ENCODE results near the gene FAM222A. TPM values are rescaled to one million over a fixed set of nuclear protein-coding genes. Genes with fewer than 3 reads are reported as not detected.

Gene FAM222A
- total RNA-seq, 1 donor from 2014 or later: 7.9 TPM

- Mint-ChIP-seq H3K4me3 (no peak overlapping the region), H3K27me3 (peaks cover 36% of the 10 kb centered on the region), H3K36me3 (no peaks in the 10 kb centered on the region), H3K27ac (no peak overlapping the region), H3K4me1 (ENCODE audit: unreplicated experiment) (peaks cover 32% of the 10 kb centered on the region), H3K9me3 (no peaks in the 10 kb centered on the region)
- no peak for DNase-seq (ENCODE audit: extremely low spot score, unreplicated experiment)
- no peak for TF ChIP-seq CTCF (conservative IDR thresholded peaks at IDR 0.05)
Measured at GRCh38 chr12:109721276-109721675, 7.7 kb downstream of the FAM222A start.

- DNase-seq (ENCODE audit: extremely low spot score, unreplicated experiment): no peak
- Mint-ChIP-seq H3K4me1 (ENCODE audit: unreplicated experiment) (peaks cover 29% of the 10 kb centered on the region), H3K27me3 (peaks cover 27% of the 10 kb centered on the region), H3K36me3 (no peaks in the 10 kb centered on the region), H3K4me3 (no peak overlapping the region), H3K9me3 (no peaks in the 10 kb centered on the region), H3K27ac (no peak overlapping the region)
- no peak for TF ChIP-seq CTCF (conservative IDR thresholded peaks at IDR 0.05)
Measured at GRCh38 chr12:109722022-109722720, 8.5 kb downstream of the FAM222A start.

- DNase-seq (ENCODE audit: extremely low spot score, unreplicated experiment): no peak
- TF ChIP-seq CTCF (conservative IDR thresholded peaks at IDR 0.05): no peak
- Mint-ChIP-seq H3K4me1 (ENCODE audit: unreplicated experiment) (peaks cover 29% of the 10 kb centered on the region), H3K36me3 (no peaks in the 10 kb centered on the region), H3K9me3 (no peaks in the 10 kb centered on the region), H3K27ac (no peak overlapping the region), H3K27me3 (peaks cover 21% of the 10 kb centered on the region), H3K4me3 (no peak overlapping the region)
Measured at GRCh38 chr12:109722721-109723094, 9.1 kb downstream of the FAM222A start.

GRCh38 chr12:109723311-109723881, 9.8 kb downstream of the FAM222A start:
- DNase-seq (ENCODE audit: extremely low spot score, unreplicated experiment): no peak
- no peak for TF ChIP-seq CTCF (conservative IDR thresholded peaks at IDR 0.05)
- H3K4me3 Mint-ChIP-seq: no peak overlapping the region
- peaks cover 29% of the 10 kb centered on the region for H3K4me1 Mint-ChIP-seq (ENCODE audit: unreplicated experiment)
- no peaks in the 10 kb centered on the region for H3K9me3 Mint-ChIP-seq
- H3K27me3 Mint-ChIP-seq: peaks cover 19% of the 10 kb centered on the region
- no peaks in the 10 kb centered on the region for H3K36me3 Mint-ChIP-seq
- H3K27ac Mint-ChIP-seq: no peak overlapping the region

GRCh38 chr12:109724321-109724892, 10.8 kb downstream of the FAM222A start:
- no peak for DNase-seq (ENCODE audit: extremely low spot score, unreplicated experiment)
- H3K27me3 Mint-ChIP-seq: peaks cover 9% of the 10 kb centered on the region
- no peaks in the 10 kb centered on the region for H3K36me3 Mint-ChIP-seq
- no peak for TF ChIP-seq CTCF (conservative IDR thresholded peaks at IDR 0.05)
- no peak overlapping the region for H3K27ac Mint-ChIP-seq
- peaks cover 24% of the 10 kb centered on the region for H3K4me1 Mint-ChIP-seq (ENCODE audit: unreplicated experiment)
- no peaks in the 10 kb centered on the region for H3K9me3 Mint-ChIP-seq
- no peak overlapping the region for H3K4me3 Mint-ChIP-seq

Measured in type B pancreatic cell (in vitro differentiated cells).